AG10803 (cell line): ENCODE data around the gene KLK12.

ENCODE experiments used
- DNase-seq: peaks from one replicate; pipeline ENCODE4 v3.0.0; 2010; ENCODE audit warnings: low read depth
- H3K4me3 ChIP-seq: 2 replicates; pipeline ENCODE4 v1.5.1; 2011; ENCODE audit warnings: mild to moderate bottlenecking, low read length, control low read depth
- TF ChIP-seq, protein P1 (sequence below): conservative IDR thresholded peaks from 2 replicates; pipeline ENCODE4 v1.5.1; 2011; ENCODE audit warnings: mild to moderate bottlenecking, low read length, control low read depth, inconsistent platforms

The KLK12 gene

DNA sequence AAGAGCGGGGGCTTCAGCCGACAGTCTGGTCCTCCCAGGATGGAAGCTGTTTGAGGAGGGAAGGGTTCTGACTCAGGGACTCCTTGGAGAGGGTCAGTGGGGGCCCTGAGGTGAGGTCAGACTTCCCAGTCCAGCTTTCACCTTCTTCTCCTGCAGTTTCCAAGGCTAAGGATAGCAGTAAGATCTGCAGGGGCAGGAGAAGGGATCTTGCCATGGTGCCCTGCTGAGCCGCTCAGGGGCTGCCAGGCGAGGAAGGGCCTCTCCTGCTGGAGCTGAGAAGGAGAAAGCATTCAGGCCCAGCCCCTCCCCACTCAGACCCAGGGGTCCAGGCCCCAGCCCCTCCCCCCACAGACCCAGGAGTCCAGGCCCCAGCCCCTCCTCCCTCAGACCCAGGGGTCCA lies 52.6 kb downstream of the KLK12 start:
- H3K4me3 ChIP-seq: no peak overlapping the region
- TF ChIP-seq, protein P1, sequence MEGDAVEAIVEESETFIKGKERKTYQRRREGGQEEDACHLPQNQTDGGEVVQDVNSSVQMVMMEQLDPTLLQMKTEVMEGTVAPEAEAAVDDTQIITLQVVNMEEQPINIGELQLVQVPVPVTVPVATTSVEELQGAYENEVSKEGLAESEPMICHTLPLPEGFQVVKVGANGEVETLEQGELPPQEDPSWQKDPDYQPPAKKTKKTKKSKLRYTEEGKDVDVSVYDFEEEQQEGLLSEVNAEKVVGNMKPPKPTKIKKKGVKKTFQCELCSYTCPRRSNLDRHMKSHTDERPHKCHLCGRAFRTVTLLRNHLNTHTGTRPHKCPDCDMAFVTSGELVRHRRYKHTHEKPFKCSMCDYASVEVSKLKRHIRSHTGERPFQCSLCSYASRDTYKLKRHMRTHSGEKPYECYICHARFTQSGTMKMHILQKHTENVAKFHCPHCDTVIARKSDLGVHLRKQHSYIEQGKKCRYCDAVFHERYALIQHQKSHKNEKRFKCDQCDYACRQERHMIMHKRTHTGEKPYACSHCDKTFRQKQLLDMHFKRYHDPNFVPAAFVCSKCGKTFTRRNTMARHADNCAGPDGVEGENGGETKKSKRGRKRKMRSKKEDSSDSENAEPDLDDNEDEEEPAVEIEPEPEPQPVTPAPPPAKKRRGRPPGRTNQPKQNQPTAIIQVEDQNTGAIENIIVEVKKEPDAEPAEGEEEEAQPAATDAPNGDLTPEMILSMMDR: no peak
- no peak for DNase-seq

DNA sequence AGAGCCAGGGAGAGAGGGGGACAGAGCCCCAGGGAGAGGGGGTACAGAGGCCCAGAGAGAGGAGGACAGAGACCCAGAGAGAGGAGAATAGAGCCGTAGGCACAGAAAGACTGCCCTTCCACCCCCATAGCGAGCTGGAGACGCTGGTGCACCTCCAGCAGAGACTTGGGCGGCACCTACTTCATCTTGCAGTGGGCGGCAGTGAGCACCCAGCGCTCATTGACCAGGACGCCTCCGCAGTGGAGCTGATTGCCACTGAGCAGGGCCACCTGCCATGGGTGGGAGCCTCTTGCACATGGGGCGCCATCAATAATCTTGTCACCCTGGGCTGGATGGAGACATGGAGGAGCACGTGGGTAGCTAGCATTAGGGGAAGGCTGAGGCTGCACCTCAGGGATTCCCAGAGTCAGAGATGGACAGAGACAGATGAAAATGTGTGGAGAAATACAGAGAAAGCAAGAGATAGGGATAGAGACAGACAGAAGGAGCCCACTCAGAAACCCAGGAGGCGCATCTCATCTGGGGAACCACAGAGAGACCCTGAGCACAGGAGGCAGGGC lies 53.1 kb downstream of the KLK12 start:
- no peak overlapping the region for H3K4me3 ChIP-seq
- no peak for DNase-seq
- TF ChIP-seq, protein P1: no peak

DNA sequence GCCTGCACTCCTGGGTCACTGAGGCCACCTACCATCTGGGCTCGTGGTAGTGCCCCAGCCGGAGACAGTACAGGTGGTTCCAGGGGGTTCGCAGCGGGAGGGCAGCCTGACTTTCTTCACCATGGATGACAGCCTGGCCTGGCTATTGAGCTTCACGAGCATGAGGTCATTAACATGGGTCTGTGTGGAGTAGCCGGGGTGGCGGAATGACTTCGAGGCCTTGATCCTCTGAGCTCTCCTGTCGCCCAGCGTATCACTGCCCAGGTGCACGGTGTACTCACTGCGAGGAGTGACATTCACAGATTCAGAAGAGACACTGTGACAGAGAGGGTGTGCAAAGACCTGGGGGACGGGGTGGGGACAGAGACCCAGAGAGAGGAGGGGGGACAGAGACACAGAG lies 54.6 kb downstream of the KLK12 start:
- no peak for DNase-seq
- no peak overlapping the region for H3K4me3 ChIP-seq
- TF ChIP-seq, protein P1: no peak

DNA sequence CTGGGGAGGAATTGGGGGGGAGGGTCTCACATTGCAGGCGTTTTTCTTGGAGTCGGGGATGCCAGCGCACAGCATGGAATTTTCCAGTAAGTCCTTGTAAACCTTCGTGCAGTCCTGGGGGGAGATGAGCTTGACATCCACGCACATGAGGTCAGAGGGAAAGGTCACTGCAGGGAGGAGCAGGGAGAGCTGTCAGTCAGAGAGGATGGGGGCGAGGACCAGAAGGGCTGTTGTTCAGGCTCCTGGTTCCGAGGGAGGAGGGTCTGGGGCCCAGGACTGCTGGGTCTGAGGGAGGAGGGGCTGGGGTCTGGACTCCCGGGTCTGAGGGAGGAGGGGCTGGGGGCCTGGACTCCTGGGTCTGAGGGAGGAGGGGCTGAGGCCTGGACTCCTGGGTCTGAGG lies 55.0 kb downstream of the KLK12 start:
- no peak for DNase-seq
- H3K4me3 ChIP-seq: no peak overlapping the region
- TF ChIP-seq, protein P1: no peak
